Caco-2 (cell line): ENCODE data around the gene WNT7A. TPM values are rescaled to one million over a fixed set of nuclear protein-coding genes. Genes with fewer than 3 reads are reported as not detected.

Experiments used
- BruUV-seq: library from RNA; stranded (reverse); fragments of 400-500 nt; replicated peaks from 2 replicates; lab custom pipeline; 2021; lab: Mats Ljungman, UMichigan
- CTCF ChIA-PET: fragments of 300-600 bp; sonication (Branson Sonifier 250); formaldehyde crosslinking; loops from one replicate; lab custom pipeline; 2022; ENCODE audit warnings: antibody characterized with exemption; lab: Charles Lee
- POLR2A ChIA-PET: fragments of 300-600 bp; sonication (Branson Sonifier 250); formaldehyde crosslinking; loops from one replicate; lab custom pipeline; 2022; ENCODE audit warnings: antibody characterized with exemption; lab: Charles Lee
- DNase-seq, 2 experiments: peaks; one replicate each; pipeline versions ENCODE4 v3.0.0 to v3.0.0-alpha.2; 2020 to 2022
- H3K27me3 ChIP-seq: replicated peaks from 2 replicates; pipeline ENCODE4 v1.6.0; 2011; ENCODE audit warnings: low read length; ENCODE audit not compliant: control insufficient read depth, insufficient read depth
- H3K36me3 ChIP-seq: 2 replicates; pipeline ENCODE4 v1.5.1; 2011; ENCODE audit warnings: low read length; ENCODE audit not compliant: control insufficient read depth, insufficient read depth
- H3K4me1 ChIP-seq: fragments of 250-450 bp; sonication (Bioruptor Pico); 2 replicates; pipeline ENCODE4 v1.5.1; 2020; ENCODE audit warnings: mild to moderate bottlenecking
- H3K4me3 ChIP-seq: 2 replicates; pipeline ENCODE4 v1.5.1; 2011; ENCODE audit warnings: low read depth, mild to moderate bottlenecking, control low read depth, low read length
- H3K9me3 ChIP-seq: fragments of 250-450 bp; sonication (Bioruptor Pico); 2 replicates; pipeline ENCODE4 v1.5.1; 2020; ENCODE audit warnings: mild to moderate bottlenecking, moderate library complexity
- H3K27ac Mint-ChIP-seq: one replicate; pipeline ENCODE4 v1.8.0; 2022; ENCODE audit warnings: mixed read lengths; ENCODE audit not compliant: unreplicated experiment
- H3K27me3 Mint-ChIP-seq: one replicate; pipeline ENCODE4 v1.8.0; 2022; ENCODE audit warnings: mixed read lengths; ENCODE audit not compliant: insufficient read depth, unreplicated experiment
- H3K36me3 Mint-ChIP-seq: one replicate; pipeline ENCODE4 v1.8.0; 2022; ENCODE audit warnings: mild to moderate bottlenecking, mixed read lengths; ENCODE audit not compliant: insufficient read depth, unreplicated experiment
- H3K4me1 Mint-ChIP-seq: one replicate; pipeline ENCODE4 v1.8.0; 2022; ENCODE audit warnings: low read depth, mixed read lengths; ENCODE audit not compliant: unreplicated experiment
- H3K4me3 Mint-ChIP-seq: one replicate; pipeline ENCODE4 v1.8.0; 2022; ENCODE audit warnings: mild to moderate bottlenecking, moderate library complexity, mixed read lengths; ENCODE audit not compliant: unreplicated experiment
- H3K9me3 Mint-ChIP-seq: one replicate; pipeline ENCODE4 v1.8.0; 2022; ENCODE audit warnings: mixed read lengths; ENCODE audit not compliant: unreplicated experiment
- intact Hi-C: fragments of 100-400 bp; cut with micrococcal nuclease; formaldehyde crosslinking; loops from one replicate; pipeline ENCODE4 v1.10.0; 2022; ENCODE audit not compliant: unreplicated experiment
- total RNA-seq: library from RNA; stranded (reverse); gene quantifications from 2 replicates; pipeline ENCODE4 v1.2.3, GENCODE V29; 2022
- TF ChIP-seq, protein P1 (sequence below), 2 experiments: fragments of 200-600 bp in 1 of 2; IDR thresholded peaks; 1 replicate in 1 of 2; 2 replicates in 1 of 2; pipeline versions ENCODE4 v1.5.1 to v1.8.0; 2011 to 2022; ENCODE audit warnings: antibody characterized with exemption in 1 of 2, control low read depth in 1 of 2, inconsistent platforms in 1 of 2, low read depth in 1 of 2, low read length in 1 of 2, mild to moderate bottlenecking in 1 of 2, moderate library complexity in 1 of 2; ENCODE audit not compliant: insufficient read depth in 1 of 2, severe bottlenecking in 1 of 2, unreplicated experiment in 1 of 2

WNT7A gene
- total RNA-seq, 1 experiment from 2014 or later = 1.1 TPM

DNA sequence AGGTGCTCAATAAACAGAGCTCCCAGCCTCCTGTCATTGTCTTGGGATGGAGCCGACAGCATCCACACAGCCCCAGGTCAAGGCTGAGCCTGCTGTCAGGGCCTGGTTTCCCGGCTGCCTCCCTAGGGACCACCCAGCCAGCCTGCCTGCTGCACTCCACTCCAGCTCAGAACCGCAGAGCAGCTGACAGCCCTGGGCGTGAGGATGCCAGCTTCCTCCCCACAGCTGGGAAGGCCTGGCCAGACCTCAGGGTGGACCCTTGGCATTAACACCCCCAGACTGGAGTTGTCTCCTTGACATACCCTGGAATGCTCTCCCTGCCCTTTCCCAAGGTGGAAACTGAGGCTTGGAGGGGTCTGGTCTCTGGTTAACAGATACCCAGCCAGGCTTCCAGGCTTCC is 112.0 kb downstream of the WNT7A start:
- Histone ChIP-seq H3K36me3 (no peaks in the 10 kb centered on the region), H3K4me1 (peaks cover 22% of the 10 kb centered on the region), H3K4me3 (no peak overlapping the region), H3K27me3 (no peaks in the 10 kb centered on the region), H3K9me3 (0 out of 2 replicates have a peak, but pooled peaks cover 2% of the 10 kb centered on the region)
- Mint-ChIP-seq H3K36me3 (no peaks in the 10 kb centered on the region), H3K27me3 (peaks cover 3% of the 10 kb centered on the region), H3K4me3 (no peak overlapping the region), H3K9me3 (no peaks in the 10 kb centered on the region), H3K27ac (no peak overlapping the region), H3K4me1 (peaks cover 10% of the 10 kb centered on the region)
- DNase-seq = no peak
- TF ChIP-seq, protein P1, sequence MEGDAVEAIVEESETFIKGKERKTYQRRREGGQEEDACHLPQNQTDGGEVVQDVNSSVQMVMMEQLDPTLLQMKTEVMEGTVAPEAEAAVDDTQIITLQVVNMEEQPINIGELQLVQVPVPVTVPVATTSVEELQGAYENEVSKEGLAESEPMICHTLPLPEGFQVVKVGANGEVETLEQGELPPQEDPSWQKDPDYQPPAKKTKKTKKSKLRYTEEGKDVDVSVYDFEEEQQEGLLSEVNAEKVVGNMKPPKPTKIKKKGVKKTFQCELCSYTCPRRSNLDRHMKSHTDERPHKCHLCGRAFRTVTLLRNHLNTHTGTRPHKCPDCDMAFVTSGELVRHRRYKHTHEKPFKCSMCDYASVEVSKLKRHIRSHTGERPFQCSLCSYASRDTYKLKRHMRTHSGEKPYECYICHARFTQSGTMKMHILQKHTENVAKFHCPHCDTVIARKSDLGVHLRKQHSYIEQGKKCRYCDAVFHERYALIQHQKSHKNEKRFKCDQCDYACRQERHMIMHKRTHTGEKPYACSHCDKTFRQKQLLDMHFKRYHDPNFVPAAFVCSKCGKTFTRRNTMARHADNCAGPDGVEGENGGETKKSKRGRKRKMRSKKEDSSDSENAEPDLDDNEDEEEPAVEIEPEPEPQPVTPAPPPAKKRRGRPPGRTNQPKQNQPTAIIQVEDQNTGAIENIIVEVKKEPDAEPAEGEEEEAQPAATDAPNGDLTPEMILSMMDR (IDR thresholded peaks at IDR 0.05; ENCODE audit: insufficient read depth in 1 of 2, low read depth in 1 of 2, low read length in 1 of 2, severe bottlenecking in 1 of 2, unreplicated experiment in 1 of 2) = no peak
- CTCF ChIA-PET = interaction anchor here (0.8 kb wide), 1 partner anchor 38 kb away, joined by 3 read pairs; no protein-coding TSS in a partner anchor
- POLR2A ChIA-PET = no interaction called here
- no TSS peak for BruUV-seq
- intact Hi-C loops = no loop called here

DNA sequence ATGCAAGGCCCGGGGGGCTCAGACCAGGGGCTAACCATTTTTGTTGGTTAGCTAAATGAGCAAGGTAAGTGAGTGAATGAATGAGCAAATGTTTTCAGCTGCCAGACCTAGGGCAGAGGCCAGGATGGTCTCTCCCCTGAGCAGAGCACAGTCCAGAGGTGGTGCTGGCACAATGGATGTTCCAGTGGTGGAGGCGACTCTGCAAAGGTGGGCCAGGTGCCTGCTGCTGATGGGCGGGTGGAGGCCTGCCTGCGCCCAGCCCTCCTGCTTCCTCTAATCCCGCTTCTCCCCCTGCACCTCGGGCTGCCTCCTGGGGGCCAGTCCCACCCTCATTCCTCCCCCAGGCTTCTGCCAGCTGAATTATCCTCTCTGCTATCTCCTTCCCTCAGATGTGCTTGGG is 112.8 kb downstream of the WNT7A start:
- BruUV-seq = no TSS peak
- CTCF ChIA-PET = no interaction called here

More for the DNA sequence above, 112.8 kb downstream of the WNT7A start:
- intact Hi-C loops = no loop called here
- Mint-ChIP-seq H3K4me3 (no peak overlapping the region), H3K36me3 (no peaks in the 10 kb centered on the region), H3K27me3 (peaks cover 3% of the 10 kb centered on the region), H3K9me3 (no peaks in the 10 kb centered on the region), H3K27ac (no peak overlapping the region), H3K4me1 (peaks cover 10% of the 10 kb centered on the region)
- Histone ChIP-seq H3K4me3 (no peak overlapping the region), H3K4me1 (peaks cover 22% of the 10 kb centered on the region), H3K36me3 (no peaks in the 10 kb centered on the region), H3K9me3 (peaks cover 11% of the 10 kb centered on the region; the same call in 1 of the 2 replicates), H3K27me3 (no peaks in the 10 kb centered on the region)
- TF ChIP-seq, protein P1 (IDR thresholded peaks at IDR 0.05; ENCODE audit: insufficient read depth in 1 of 2, low read depth in 1 of 2, low read length in 1 of 2, severe bottlenecking in 1 of 2, unreplicated experiment in 1 of 2) = no peak
- POLR2A ChIA-PET = no interaction called here
- DNase-seq = no peak

Other genes starting within 250 kb of the WNT7A start
- gene CHCHD4, start 244.8 kb upstream of the WNT7A start, total RNA-seq = 15.3 and 15.9 TPM in 2 replicates
- 33.0 and 35.2 TPM in 2 replicates for gene TMEM43, start 245.0 kb upstream of the WNT7A start, total RNA-seq